GM23338 (cell line): Measurements from ENCODE around the gene MEI1. TPM values are rescaled to one million over a fixed set of nuclear protein-coding genes. Genes with fewer than 3 reads are reported as not detected.
A peak's percentile ranks its signal among the peaks of the same experiment; 100 is the strongest.

Experiments used
- ATAC-seq: fragments of 200-7000 bp; cut with Tn5 transposase; 3 replicates; pipeline ENCODE4 v1.9.1; 2020
- DNase-seq: peaks from one replicate; pipeline ENCODE4 v3.0.0-alpha.2; 2015; ENCODE audit warnings: low spot score
- H2AFZ ChIP-seq: fragments of 200-600 bp; sonication (generic); 2 replicates; pipeline ENCODE4 v1.8.0; 2016; ENCODE audit warnings: antibody characterized with exemption, mild to moderate bottlenecking, moderate library complexity
- H3F3A ChIP-seq: fragments of 200-600 bp; sonication (generic); replicated peaks from 2 replicates; pipeline ENCODE4 v1.8.0; 2017; ENCODE audit warnings: antibody characterized with exemption, mixed run types, low read depth
- H3K27ac ChIP-seq: fragments of 200-600 bp; sonication (generic); 2 replicates; pipeline ENCODE4 v1.6.1; 2016; ENCODE audit warnings: low read depth
- H3K27me3 ChIP-seq: fragments of 200-600 bp; sonication (generic); 2 replicates; pipeline ENCODE4 v1.8.0; 2016; ENCODE audit warnings: mild to moderate bottlenecking, mixed run types, moderate library complexity; ENCODE audit not compliant: insufficient read depth
- H3K36me3 ChIP-seq: fragments of 200-600 bp; sonication (generic); 2 replicates; pipeline ENCODE4 v1.8.0; 2016; ENCODE audit warnings: mild to moderate bottlenecking; ENCODE audit not compliant: insufficient read depth
- H3K4me1 ChIP-seq: fragments of 200-600 bp; sonication (generic); 2 replicates; pipeline ENCODE4 v1.8.0; 2016; ENCODE audit warnings: mild to moderate bottlenecking, moderate library complexity; ENCODE audit not compliant: insufficient read depth
- H3K4me2 ChIP-seq: fragments of 200-600 bp; sonication (generic); 2 replicates; pipeline ENCODE4 v1.7.1; 2017; ENCODE audit warnings: mixed run types
- H3K4me3 ChIP-seq: fragments of 200-600 bp; sonication (generic); 2 replicates; pipeline ENCODE4 v1.6.1; 2016; ENCODE audit warnings: mixed run types
- H3K79me2 ChIP-seq: fragments of 200-600 bp; sonication (generic); replicated peaks from 2 replicates; pipeline ENCODE4 v1.8.0; 2017; ENCODE audit warnings: mild to moderate bottlenecking; ENCODE audit not compliant: insufficient read depth
- H3K9me2 ChIP-seq: fragments of 200-600 bp; sonication (generic); 2 replicates; pipeline ENCODE4 v1.8.0; 2017; ENCODE audit not compliant: insufficient read depth
- H4K20me1 ChIP-seq: fragments of 200-600 bp; sonication (generic); replicated peaks from 2 replicates; pipeline ENCODE4 v1.8.0; 2017; ENCODE audit warnings: mild to moderate bottlenecking; ENCODE audit not compliant: insufficient read depth
- H3K27ac Mint-ChIP-seq: 2 replicates; pipeline ENCODE4 v1.8.0; 2020; ENCODE audit warnings: inconsistent platforms, mild to moderate bottlenecking, moderate library complexity, mixed read lengths
- H3K27me3 Mint-ChIP-seq: 3 replicates; pipeline ENCODE4 v1.8.0; 2022; ENCODE audit warnings: low read depth, mild to moderate bottlenecking, moderate library complexity, mixed read lengths, inconsistent platforms; ENCODE audit not compliant: insufficient read depth, poor library complexity
- H3K36me3 Mint-ChIP-seq: 3 replicates; pipeline ENCODE4 v1.8.0; 2021; ENCODE audit warnings: low read depth, mild to moderate bottlenecking, inconsistent platforms, moderate library complexity, mixed read lengths
- H3K4me1 Mint-ChIP-seq: 3 replicates; pipeline ENCODE4 v1.8.0; 2020; ENCODE audit warnings: mild to moderate bottlenecking, inconsistent platforms, mixed read lengths
- H3K4me3 Mint-ChIP-seq: 3 replicates; pipeline ENCODE4 v1.8.0; 2021; ENCODE audit warnings: moderate library complexity, mild to moderate bottlenecking, inconsistent platforms, mixed read lengths
- H3K9me3 Mint-ChIP-seq: 3 replicates; pipeline ENCODE4 v1.8.0; 2020; ENCODE audit warnings: moderate library complexity, mild to moderate bottlenecking, inconsistent platforms, mixed read lengths
- EZH2 ChIP-seq: fragments of 200-600 bp; sonication (generic); IDR thresholded peaks from one replicate; pipeline ENCODE4 v1.8.0; 2017; ENCODE audit warnings: antibody characterized with exemption, mild to moderate bottlenecking, low read depth; ENCODE audit not compliant: unreplicated experiment
- EZH2phosphoT487 ChIP-seq: fragments of 200-600 bp; sonication (generic); IDR thresholded peaks from one replicate; pipeline ENCODE4 v1.8.1; 2018; ENCODE audit warnings: antibody characterized with exemption; ENCODE audit not compliant: unreplicated experiment
- NANOG ChIP-seq: IDR thresholded peaks from 2 replicates; pipeline ENCODE4 v1.6.1; 2016; ENCODE audit warnings: antibody characterized with exemption, borderline replicate concordance
- POLR2AphosphoS5 ChIP-seq: IDR thresholded peaks from 2 replicates; pipeline ENCODE4 v1.6.1; 2016; ENCODE audit warnings: antibody characterized with exemption, low read depth
- STAT1 ChIP-seq: IDR thresholded peaks from one replicate; pipeline ENCODE4 v1.6.1; 2016; ENCODE audit warnings: antibody characterized with exemption; ENCODE audit not compliant: unreplicated experiment
- polyA plus RNA-seq: library from polyadenylated mRNA; unstranded; fragments of >200 nt; fragmentation: Nextera tagmentation; extraction: Ambion mirVana; gene quantifications from 2 replicates; pipeline ENCODE4 v1.2.1, GENCODE V29; 2016
- total RNA-seq: library from RNA; depleted of rRNA; stranded (reverse); fragments of >200 nt; shearing (Covaris generic); gene quantifications from 2 replicates; pipeline ENCODE4 v1.2.3, GENCODE V29; 2014
- TF ChIP-seq, protein P1 (sequence below), 2 experiments: fragments of 200-600 bp in 1 of 2; sonication (generic) in 1 of 2; conservative IDR thresholded peaks; 2 replicates each; pipeline versions ENCODE4 v1.5.1 to v1.6.1; 2016 to 2017; ENCODE audit warnings: antibody characterized with exemption in 2 of 2, low read depth in 2 of 2, mild to moderate bottlenecking in 2 of 2, moderate library complexity in 1 of 2
- TF ChIP-seq, protein P2 (sequence below): IDR thresholded peaks from 2 replicates; pipeline ENCODE4 v1.6.1; 2016; ENCODE audit warnings: antibody characterized with exemption
- TF ChIP-seq, protein P3 (sequence below): fragments of 250-450 bp; sonication (Bioruptor Pico); IDR thresholded peaks from 2 replicates; pipeline ENCODE4 v1.5.0; 2020; ENCODE audit warnings: mild to moderate bottlenecking, moderate library complexity
- TF ChIP-seq, protein P4 (sequence below): IDR thresholded peaks from one replicate; pipeline ENCODE4 v1.6.1; 2018; ENCODE audit warnings: antibody characterized with exemption; ENCODE audit not compliant: unreplicated experiment

Gene MEI1
- total and polyA plus RNA-seq, 2 experiments from 2014 or later = 0.28 to 0.87 TPM

DNA sequence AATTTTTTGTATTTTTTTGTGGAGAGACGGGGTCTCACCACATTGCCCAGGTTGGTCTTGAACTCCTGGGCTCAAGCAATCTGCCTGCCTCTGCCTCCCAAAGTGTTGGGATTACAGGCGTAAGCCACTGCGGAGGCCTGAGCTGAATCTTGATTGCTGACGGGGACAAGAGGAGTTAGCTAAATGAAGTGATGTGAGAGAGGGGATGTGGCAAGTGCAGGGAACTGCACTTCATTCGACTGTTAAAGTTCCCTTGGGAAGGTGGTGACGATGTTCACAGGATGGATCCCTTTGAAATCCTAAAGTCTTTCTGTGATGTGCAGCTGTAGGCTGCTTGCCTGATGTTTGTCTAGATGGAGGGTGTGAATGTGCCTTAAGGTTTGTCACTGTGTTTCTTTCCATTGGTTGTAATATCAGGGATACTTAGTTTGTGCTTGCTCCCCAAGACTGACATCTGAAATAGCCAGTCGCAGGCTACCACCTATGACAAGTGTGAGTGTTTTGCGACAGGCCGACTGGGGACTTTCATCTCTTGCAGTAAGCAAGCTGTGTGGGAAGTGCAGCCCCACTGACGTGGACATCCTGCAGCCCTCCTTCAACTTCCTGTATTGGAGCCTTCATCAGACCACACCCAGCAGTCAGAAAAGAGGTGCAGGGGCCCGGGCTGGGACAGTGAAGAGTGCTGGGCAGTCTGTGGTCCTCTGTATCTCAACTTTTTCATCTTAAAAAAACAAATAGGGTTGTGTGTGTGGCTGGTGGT is 81.6 kb downstream of the MEI1 start:
- TF ChIP-seq, protein P1, sequence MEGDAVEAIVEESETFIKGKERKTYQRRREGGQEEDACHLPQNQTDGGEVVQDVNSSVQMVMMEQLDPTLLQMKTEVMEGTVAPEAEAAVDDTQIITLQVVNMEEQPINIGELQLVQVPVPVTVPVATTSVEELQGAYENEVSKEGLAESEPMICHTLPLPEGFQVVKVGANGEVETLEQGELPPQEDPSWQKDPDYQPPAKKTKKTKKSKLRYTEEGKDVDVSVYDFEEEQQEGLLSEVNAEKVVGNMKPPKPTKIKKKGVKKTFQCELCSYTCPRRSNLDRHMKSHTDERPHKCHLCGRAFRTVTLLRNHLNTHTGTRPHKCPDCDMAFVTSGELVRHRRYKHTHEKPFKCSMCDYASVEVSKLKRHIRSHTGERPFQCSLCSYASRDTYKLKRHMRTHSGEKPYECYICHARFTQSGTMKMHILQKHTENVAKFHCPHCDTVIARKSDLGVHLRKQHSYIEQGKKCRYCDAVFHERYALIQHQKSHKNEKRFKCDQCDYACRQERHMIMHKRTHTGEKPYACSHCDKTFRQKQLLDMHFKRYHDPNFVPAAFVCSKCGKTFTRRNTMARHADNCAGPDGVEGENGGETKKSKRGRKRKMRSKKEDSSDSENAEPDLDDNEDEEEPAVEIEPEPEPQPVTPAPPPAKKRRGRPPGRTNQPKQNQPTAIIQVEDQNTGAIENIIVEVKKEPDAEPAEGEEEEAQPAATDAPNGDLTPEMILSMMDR (conservative IDR thresholded peaks at IDR 0.05; ENCODE audit: low read depth in 2 of 2) = no peak
- TF ChIP-seq EZH2phosphoT487 = no peak
- no peak for TF ChIP-seq POLR2AphosphoS5
- TF ChIP-seq, protein P2, sequence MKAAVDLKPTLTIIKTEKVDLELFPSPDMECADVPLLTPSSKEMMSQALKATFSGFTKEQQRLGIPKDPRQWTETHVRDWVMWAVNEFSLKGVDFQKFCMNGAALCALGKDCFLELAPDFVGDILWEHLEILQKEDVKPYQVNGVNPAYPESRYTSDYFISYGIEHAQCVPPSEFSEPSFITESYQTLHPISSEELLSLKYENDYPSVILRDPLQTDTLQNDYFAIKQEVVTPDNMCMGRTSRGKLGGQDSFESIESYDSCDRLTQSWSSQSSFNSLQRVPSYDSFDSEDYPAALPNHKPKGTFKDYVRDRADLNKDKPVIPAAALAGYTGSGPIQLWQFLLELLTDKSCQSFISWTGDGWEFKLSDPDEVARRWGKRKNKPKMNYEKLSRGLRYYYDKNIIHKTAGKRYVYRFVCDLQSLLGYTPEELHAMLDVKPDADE = no peak
- TF ChIP-seq, protein P3, sequence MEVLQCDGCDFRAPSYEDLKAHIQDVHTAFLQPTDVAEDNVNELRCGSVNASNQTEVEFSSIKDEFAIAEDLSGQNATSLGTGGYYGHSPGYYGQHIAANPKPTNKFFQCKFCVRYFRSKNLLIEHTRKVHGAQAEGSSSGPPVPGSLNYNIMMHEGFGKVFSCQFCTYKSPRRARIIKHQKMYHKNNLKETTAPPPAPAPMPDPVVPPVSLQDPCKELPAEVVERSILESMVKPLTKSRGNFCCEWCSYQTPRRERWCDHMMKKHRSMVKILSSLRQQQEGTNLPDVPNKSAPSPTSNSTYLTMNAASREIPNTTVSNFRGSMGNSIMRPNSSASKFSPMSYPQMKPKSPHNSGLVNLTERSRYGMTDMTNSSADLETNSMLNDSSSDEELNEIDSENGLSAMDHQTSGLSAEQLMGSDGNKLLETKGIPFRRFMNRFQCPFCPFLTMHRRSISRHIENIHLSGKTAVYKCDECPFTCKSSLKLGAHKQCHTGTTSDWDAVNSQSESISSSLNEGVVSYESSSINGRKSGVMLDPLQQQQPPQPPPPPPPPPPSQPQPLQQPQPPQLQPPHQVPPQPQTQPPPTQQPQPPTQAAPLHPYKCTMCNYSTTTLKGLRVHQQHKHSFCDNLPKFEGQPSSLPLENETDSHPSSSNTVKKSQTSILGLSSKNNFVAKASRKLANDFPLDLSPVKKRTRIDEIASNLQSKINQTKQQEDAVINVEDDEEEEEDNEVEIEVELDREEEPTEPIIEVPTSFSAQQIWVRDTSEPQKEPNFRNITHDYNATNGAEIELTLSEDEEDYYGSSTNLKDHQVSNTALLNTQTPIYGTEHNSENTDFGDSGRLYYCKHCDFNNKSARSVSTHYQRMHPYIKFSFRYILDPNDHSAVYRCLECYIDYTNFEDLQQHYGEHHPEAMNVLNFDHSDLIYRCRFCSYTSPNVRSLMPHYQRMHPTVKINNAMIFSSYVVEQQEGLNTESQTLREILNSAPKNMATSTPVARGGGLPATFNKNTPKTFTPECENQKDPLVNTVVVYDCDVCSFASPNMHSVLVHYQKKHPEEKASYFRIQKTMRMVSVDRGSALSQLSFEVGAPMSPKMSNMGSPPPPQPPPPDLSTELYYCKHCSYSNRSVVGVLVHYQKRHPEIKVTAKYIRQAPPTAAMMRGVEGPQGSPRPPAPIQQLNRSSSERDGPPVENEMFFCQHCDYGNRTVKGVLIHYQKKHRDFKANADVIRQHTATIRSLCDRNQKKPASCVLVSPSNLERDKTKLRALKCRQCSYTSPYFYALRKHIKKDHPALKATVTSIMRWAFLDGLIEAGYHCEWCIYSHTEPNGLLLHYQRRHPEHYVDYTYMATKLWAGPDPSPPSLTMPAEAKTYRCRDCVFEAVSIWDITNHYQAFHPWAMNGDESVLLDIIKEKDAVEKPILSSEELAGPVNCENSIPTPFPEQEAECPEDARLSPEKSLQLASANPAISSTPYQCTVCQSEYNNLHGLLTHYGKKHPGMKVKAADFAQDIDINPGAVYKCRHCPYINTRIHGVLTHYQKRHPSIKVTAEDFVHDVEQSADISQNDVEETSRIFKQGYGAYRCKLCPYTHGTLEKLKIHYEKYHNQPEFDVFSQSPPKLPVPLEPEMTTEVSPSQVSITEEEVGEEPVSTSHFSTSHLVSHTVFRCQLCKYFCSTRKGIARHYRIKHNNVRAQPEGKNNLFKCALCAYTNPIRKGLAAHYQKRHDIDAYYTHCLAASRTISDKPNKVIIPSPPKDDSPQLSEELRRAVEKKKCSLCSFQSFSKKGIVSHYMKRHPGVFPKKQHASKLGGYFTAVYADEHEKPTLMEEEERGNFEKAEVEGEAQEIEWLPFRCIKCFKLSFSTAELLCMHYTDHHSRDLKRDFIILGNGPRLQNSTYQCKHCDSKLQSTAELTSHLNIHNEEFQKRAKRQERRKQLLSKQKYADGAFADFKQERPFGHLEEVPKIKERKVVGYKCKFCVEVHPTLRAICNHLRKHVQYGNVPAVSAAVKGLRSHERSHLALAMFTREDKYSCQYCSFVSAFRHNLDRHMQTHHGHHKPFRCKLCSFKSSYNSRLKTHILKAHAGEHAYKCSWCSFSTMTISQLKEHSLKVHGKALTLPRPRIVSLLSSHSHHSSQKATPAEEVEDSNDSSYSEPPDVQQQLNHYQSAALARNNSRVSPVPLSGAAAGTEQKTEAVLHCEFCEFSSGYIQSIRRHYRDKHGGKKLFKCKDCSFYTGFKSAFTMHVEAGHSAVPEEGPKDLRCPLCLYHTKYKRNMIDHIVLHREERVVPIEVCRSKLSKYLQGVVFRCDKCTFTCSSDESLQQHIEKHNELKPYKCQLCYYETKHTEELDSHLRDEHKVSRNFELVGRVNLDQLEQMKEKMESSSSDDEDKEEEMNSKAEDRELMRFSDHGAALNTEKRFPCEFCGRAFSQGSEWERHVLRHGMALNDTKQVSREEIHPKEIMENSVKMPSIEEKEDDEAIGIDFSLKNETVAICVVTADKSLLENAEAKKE = no peak
- TF ChIP-seq STAT1 = no peak
- TF ChIP-seq, protein P4, sequence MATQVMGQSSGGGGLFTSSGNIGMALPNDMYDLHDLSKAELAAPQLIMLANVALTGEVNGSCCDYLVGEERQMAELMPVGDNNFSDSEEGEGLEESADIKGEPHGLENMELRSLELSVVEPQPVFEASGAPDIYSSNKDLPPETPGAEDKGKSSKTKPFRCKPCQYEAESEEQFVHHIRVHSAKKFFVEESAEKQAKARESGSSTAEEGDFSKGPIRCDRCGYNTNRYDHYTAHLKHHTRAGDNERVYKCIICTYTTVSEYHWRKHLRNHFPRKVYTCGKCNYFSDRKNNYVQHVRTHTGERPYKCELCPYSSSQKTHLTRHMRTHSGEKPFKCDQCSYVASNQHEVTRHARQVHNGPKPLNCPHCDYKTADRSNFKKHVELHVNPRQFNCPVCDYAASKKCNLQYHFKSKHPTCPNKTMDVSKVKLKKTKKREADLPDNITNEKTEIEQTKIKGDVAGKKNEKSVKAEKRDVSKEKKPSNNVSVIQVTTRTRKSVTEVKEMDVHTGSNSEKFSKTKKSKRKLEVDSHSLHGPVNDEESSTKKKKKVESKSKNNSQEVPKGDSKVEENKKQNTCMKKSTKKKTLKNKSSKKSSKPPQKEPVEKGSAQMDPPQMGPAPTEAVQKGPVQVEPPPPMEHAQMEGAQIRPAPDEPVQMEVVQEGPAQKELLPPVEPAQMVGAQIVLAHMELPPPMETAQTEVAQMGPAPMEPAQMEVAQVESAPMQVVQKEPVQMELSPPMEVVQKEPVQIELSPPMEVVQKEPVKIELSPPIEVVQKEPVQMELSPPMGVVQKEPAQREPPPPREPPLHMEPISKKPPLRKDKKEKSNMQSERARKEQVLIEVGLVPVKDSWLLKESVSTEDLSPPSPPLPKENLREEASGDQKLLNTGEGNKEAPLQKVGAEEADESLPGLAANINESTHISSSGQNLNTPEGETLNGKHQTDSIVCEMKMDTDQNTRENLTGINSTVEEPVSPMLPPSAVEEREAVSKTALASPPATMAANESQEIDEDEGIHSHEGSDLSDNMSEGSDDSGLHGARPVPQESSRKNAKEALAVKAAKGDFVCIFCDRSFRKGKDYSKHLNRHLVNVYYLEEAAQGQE = no peak
- TF ChIP-seq NANOG = no peak
- no peak for TF ChIP-seq EZH2
- Histone ChIP-seq H3F3A (no peaks in the 10 kb centered on the region), H2AFZ (peak overlapping the region; percentile 8; the same call in 1 of the 2 replicates), H3K4me3 (no peak overlapping the region), H3K27me3 (no peaks in the 10 kb centered on the region), H4K20me1 (no peaks in the 10 kb centered on the region), H3K36me3 (no peaks in the 10 kb centered on the region), H3K4me1 (no peaks in the 10 kb centered on the region; the same call in 1 of the 2 replicates), H3K9me2 (no peaks in the 10 kb centered on the region), H3K79me2 (no peaks in the 10 kb centered on the region), H3K4me2 (no peak overlapping the region), H3K27ac (no peak overlapping the region)
- DNase-seq = peak; percentile 38
- no peaks in the 10 kb centered on the region for H3K9me3 Mint-ChIP-seq
- peak; percentile 72 for ATAC-seq
- H3K27me3 Mint-ChIP-seq = peaks cover 6% of the 10 kb centered on the region
- H3K27ac Mint-ChIP-seq = no peak overlapping the region
- H3K36me3 Mint-ChIP-seq = no peaks in the 10 kb centered on the region
- no peaks in the 10 kb centered on the region; the same call in 2 of the 3 replicates for H3K4me1 Mint-ChIP-seq
- H3K4me3 Mint-ChIP-seq = no peak overlapping the region; the same call in 2 of the 3 replicates
